Lung (tissue), 12 donors: Measurements from ENCODE around the gene ESPNL. TPM values are rescaled to one million over a fixed set of nuclear protein-coding genes. Genes with fewer than 3 reads are reported as not detected.

Experiments used
- ATAC-seq: fragments of 200-7000 bp; cut with Tn5 transposase; one replicate; pipeline ENCODE4 v1.9.1; 2020; ENCODE audit warnings: moderate number of reproducible peaks; ENCODE audit not compliant: insufficient read depth, low FRiP score
- DNase-seq, 3 donors: peaks; one replicate each; pipeline ENCODE4 v3.0.0-alpha.2; 2013 to 2017
- H3K27ac ChIP-seq, 2 donors: one replicate each; pipeline ENCODE4 v1.5.1; 2013; ENCODE audit warnings: mild to moderate bottlenecking in 2 of 2, moderate library complexity in 2 of 2, control low read depth in 1 of 2, inconsistent platforms in 1 of 2, low read depth in 1 of 2, low read length in 1 of 2
- H3K27me3 ChIP-seq, 3 donors: one replicate each; pipeline ENCODE4 v1.5.1; 2013; ENCODE audit warnings: low read length in 2 of 3; ENCODE audit not compliant: control insufficient read depth in 3 of 3, insufficient read depth in 3 of 3
- H3K36me3 ChIP-seq, 4 donors: one replicate each; pipeline ENCODE4 v1.5.1; 2013; ENCODE audit warnings: low read length in 4 of 4, mild to moderate bottlenecking in 1 of 4, moderate library complexity in 1 of 4; ENCODE audit not compliant: control insufficient read depth in 4 of 4, insufficient read depth in 4 of 4
- H3K4me1 ChIP-seq, 5 donors: one replicate each; pipeline ENCODE4 v1.5.1; 2013; ENCODE audit warnings: low read length in 5 of 5, mild to moderate bottlenecking in 2 of 5, moderate library complexity in 1 of 5; ENCODE audit not compliant: control insufficient read depth in 5 of 5, insufficient read depth in 5 of 5
- H3K4me3 ChIP-seq: one replicate; pipeline ENCODE4 v1.5.1; 2013; ENCODE audit warnings: mild to moderate bottlenecking, control low read depth, moderate library complexity
- H3K9ac ChIP-seq, 2 donors: one replicate each; pipeline ENCODE4 v1.5.1; 2013; ENCODE audit warnings: low read length in 2 of 2, control low read depth in 1 of 2; ENCODE audit not compliant: insufficient read depth in 1 of 2
- H3K9me3 ChIP-seq, 4 donors: one replicate each; pipeline ENCODE4 v1.5.1; 2013; ENCODE audit warnings: low read length in 3 of 4, mild to moderate bottlenecking in 1 of 4, moderate library complexity in 1 of 4; ENCODE audit not compliant: control insufficient read depth in 4 of 4, insufficient read depth in 3 of 4
- CTCF ChIP-seq: IDR thresholded peaks from 2 replicates; pipeline ENCODE4 v1.5.1; 2012; ENCODE audit warnings: mild to moderate bottlenecking; ENCODE audit errors: control extremely low read depth, extremely low read depth
- WGBS, 2 donors: extraction: QIAGEN DNeasy Blood & Tissue Kit; methylation state at CpG; one replicate each; pipeline ENCODE4 v1.1.7; 2013; 5-methylcytosine and 5-hydroxymethylcytosine counted together
- polyA plus RNA-seq, 2 donors: library from polyadenylated mRNA; stranded (reverse); fragments of 200-250 nt; gene quantifications; one replicate each; pipeline ENCODE4 v1.2.1, GENCODE V29; 2013
- total RNA-seq, 2 donors: library from RNA; depleted of rRNA in 1 of 2; stranded (reverse); fragments of >200 nt in 1 of 2; gene quantifications; one replicate each; pipeline ENCODE4 v1.2.1, GENCODE V29; 2014 to 2021
- donor health status: control.
- donor health status: control.
- donor health status: Bipolar disorder and iron deficiency.
- donor health status: healthy.
- donor health status: DM: yes; HTN: yes; CAD: no.

Gene ESPNL
- total and polyA plus RNA-seq, 4 donors, result 0.07 to 3.0 (median 1.2) TPM

GRCh38 chr2:238120463-238121298 is 20.5 kb downstream of the ESPNL start:
- 40 to 44% methylated on average over 28 to 30 of the region's 30 CpGs for WGBS, 2 donors

DNA sequence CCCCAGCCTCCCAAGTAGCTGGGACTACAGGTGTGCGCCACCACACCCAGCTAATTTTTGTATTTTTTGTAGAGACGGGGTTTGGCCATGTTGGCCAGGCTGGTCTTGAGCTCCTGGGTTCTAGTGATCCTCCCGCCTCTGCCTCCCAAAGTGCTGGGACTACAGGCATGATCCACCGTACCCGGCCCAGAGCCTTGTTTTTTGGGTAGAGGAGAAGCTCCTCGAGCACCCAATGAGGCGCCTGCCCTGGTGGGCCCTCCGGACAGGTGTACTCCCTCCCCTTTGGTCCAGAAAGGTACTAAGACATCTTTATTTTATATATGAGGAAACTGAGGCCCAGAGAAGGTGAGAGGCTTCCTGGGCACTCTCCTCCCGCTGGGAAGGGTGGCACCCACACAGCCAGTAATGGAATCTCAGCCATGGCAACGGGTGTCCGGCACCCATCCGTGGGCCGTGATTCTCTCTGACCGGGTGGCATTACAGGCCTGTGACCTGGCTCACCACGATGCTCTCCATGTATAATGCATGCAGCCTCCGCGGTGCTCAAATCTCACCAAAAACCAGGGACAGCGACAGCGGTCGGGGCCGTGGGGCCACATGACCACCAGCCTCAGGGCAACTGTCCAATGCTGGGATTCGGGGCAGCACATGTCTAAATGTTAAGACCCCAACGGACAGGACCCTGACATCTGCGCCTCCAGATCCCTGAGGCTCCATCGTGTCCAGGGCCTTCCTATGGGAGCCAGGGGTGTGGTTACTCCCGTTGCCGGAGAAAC is 21.6 kb downstream of the ESPNL start:
- H3K9me3 ChIP-seq, result peaks cover 0 to 3% (median 0%) of the 10 kb centered on the region in 4 donors
- no peak overlapping the region for H3K4me3 ChIP-seq
- TF ChIP-seq CTCF, result no peak
- peaks cover 0 to 5% (median 0%) of the 10 kb centered on the region in 3 donors for H3K27me3 ChIP-seq
- H3K4me1 ChIP-seq, result peaks cover 0 to 4% (median under 1%) of the 10 kb centered on the region in 5 donors
- H3K9ac ChIP-seq, result no peak overlapping the region
- ATAC-seq (no peak), DNase-seq (no peak)
- 93% methylated on average over 27 of the region's 27 CpGs for WGBS, 2 donors
- no peak overlapping the region for H3K27ac ChIP-seq
- no peaks in the 10 kb centered on the region for H3K36me3 ChIP-seq

More at GRCh38 chr2:238120463-238121298, 20.5 kb downstream of the ESPNL start:
- no peak overlapping the region for H3K9ac ChIP-seq
- peaks cover 0 to 5% (median 0%) of the 10 kb centered on the region in 3 donors for H3K27me3 ChIP-seq
- H3K27ac ChIP-seq, result no peak overlapping the region
- peaks cover 0 to 3% (median 0%) of the 10 kb centered on the region in 5 donors for H3K4me1 ChIP-seq
- H3K9me3 ChIP-seq, result no peaks in the 10 kb centered on the region
- peak; percentile 49 to 75 (median 66) for DNase-seq
- H3K4me3 ChIP-seq, result no peak overlapping the region
- no peak for ATAC-seq
- H3K36me3 ChIP-seq, result no peaks in the 10 kb centered on the region
- TF ChIP-seq CTCF, result no peak

- H3K27ac ChIP-seq, result no peak overlapping the region
- H3K9me3 ChIP-seq, result peaks cover 0 to 3% (median 0%) of the 10 kb centered on the region in 4 donors
- H3K4me3 ChIP-seq, result no peak overlapping the region
- ATAC-seq (no peak), DNase-seq (no peak)
- H3K27me3 ChIP-seq, result peaks cover 0 to 5% (median 0%) of the 10 kb centered on the region in 3 donors
- H3K4me1 ChIP-seq, result peaks cover 0 to 10% (median 4%) of the 10 kb centered on the region in 5 donors
- H3K9ac ChIP-seq, result no peak overlapping the region
- TF ChIP-seq CTCF, result no peak
- WGBS, 2 donors, result 82 to 87% methylated on average over 29 of the region's 29 CpGs
- no peaks in the 10 kb centered on the region for H3K36me3 ChIP-seq
Observed at GRCh38 chr2:238122287-238123217, 22.4 kb downstream of the ESPNL start.
